Sigmoid colon (tissue), 7 donors: ENCODE measurements around the gene TMEM44. TPM values are rescaled to one million over a fixed set of nuclear protein-coding genes. Genes with fewer than 3 reads are reported as not detected.

Experiments
- DNase-seq: peaks from one replicate; pipeline ENCODE4 v3.0.0-alpha.2; 2019
- H3K27ac ChIP-seq, 4 donors: fragments of 200-600 bp; sonication (generic); one replicate each; pipeline ENCODE4 v1.5.1; 2016 to 2019; ENCODE audit warnings: mild to moderate bottlenecking in 1 of 4
- H3K27me3 ChIP-seq, 3 donors: fragments of 200-600 bp; sonication (generic); one replicate each; pipeline ENCODE4 v1.5.1; 2019; ENCODE audit warnings: mild to moderate bottlenecking in 1 of 3
- H3K36me3 ChIP-seq, 4 donors: fragments of 200-600 bp; sonication (generic); one replicate each; pipeline ENCODE4 v1.5.1; 2016 to 2019
- H3K4me1 ChIP-seq, 4 donors: fragments of 200-600 bp; sonication (generic); one replicate each; pipeline ENCODE4 v1.5.1; 2017 to 2019
- H3K4me3 ChIP-seq, 4 donors: fragments of 200-600 bp; sonication (generic); one replicate each; pipeline ENCODE4 v1.5.1; 2017 to 2019; ENCODE audit warnings: mild to moderate bottlenecking in 2 of 4, moderate library complexity in 1 of 4
- H3K9me3 ChIP-seq, 4 donors: fragments of 200-600 bp in 3 of 4; sonication (generic) in 3 of 4; one replicate each; pipeline versions ENCODE4 v1.5.1 to v1.6.1; 2013 to 2019
- CTCF ChIP-seq, 4 experiments: fragments of 450-650 bp in 3 of 4; fragments of 200-600 bp in 1 of 4; IDR thresholded peaks; one replicate each; pipeline ENCODE4 v1.5.1; 2016 to 2019; ENCODE audit warnings: antibody characterized with exemption in 4 of 4, mild to moderate bottlenecking in 3 of 4, moderate library complexity in 2 of 4
- EP300 ChIP-seq, 4 donors: sonication (generic); formaldehyde crosslinking; IDR thresholded peaks; one replicate each; pipeline ENCODE4 v1.6.1; 2017; ENCODE audit warnings: antibody characterized with exemption in 4 of 4
- POLR2A ChIP-seq, 2 donors: fragments of 450-650 bp; IDR thresholded peaks; one replicate each; pipeline ENCODE4 v1.6.1; 2016; ENCODE audit warnings: antibody characterized with exemption in 2 of 2, mild to moderate bottlenecking in 2 of 2, moderate library complexity in 2 of 2
- POLR2AphosphoS5 ChIP-seq, 4 donors: sonication (generic); formaldehyde crosslinking; IDR thresholded peaks; one replicate each; pipeline ENCODE4 v1.6.1; 2017; ENCODE audit warnings: antibody characterized with exemption in 4 of 4
- WGBS, 2 donors: extraction: QIAGEN DNeasy Blood & Tissue Kit; methylation state at CpG; one replicate each; pipeline ENCODE4 v1.1.7; 2013; 5-methylcytosine and 5-hydroxymethylcytosine counted together
- intact Hi-C: fragments of 100-400 bp; cut with DNase I; formaldehyde crosslinking; loops from one replicate; pipeline ENCODE4 v1.15.1; 2023
- polyA plus RNA-seq, 3 donors: library from polyadenylated mRNA; stranded (reverse); fragments of 200-250 nt; gene quantifications; one replicate each; pipeline ENCODE4 v1.2.3, GENCODE V29; 2013
- total RNA-seq, 4 donors: library from RNA; depleted of rRNA; stranded (reverse); fragments of >200 nt; gene quantifications; one replicate each; pipeline ENCODE4 v1.1.0, GENCODE V29; 2016
- donor health status: healthy with polysubstance abuse.
- donor health status: Bipolar disorder and iron deficiency.
- donor health status: healthy.

Gene TMEM44
- total and polyA plus RNA-seq, 7 donors: 2.0 to 25.8 (median 11.9) TPM

DNA sequence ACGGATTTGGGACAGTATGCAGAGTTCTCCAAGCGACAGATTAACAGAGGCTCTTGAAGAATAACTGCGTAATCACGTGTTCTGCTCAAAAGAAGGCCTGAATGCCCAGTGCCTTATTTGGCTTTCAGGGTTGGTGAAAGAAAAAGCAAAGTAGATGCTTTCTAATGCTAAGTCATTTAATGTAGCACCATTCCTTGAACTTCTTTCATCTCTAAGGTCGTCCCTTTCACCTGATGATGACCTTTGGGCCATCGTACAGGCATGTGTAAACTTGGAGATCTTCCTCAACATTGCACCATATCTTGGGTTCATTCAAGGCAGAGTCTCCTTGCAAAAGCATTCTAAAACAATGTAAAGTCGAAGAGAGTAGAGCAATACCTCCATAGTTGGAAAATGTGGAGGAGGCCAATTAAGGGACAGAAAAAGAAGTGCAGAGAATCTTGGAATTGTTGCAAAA lies 48.9 kb downstream of the TMEM44 start:
- H3K27me3 ChIP-seq: no peaks in the 10 kb centered on the region
- intact Hi-C loops: loop anchor here (2.0 kb wide), 1 partner anchor 98 kb away; the partner anchor contains the start of gene ATP13A3
- no peaks in the 10 kb centered on the region for H3K9me3 ChIP-seq
- DNase-seq: no peak
- peaks cover 0 to 13% (median 8%) of the 10 kb centered on the region in 4 donors for H3K4me1 ChIP-seq
- peak overlapping the region; percentile 91 to 93 (median 92) for H3K27ac ChIP-seq
- no peaks in the 10 kb centered on the region for H3K36me3 ChIP-seq
- peak overlapping the region; percentile 73 to 91 (median 76) for H3K4me3 ChIP-seq
- WGBS, 2 donors: 11 to 20% methylated on average over 7 of the region's 7 CpGs
- TF ChIP-seq POLR2AphosphoS5 (IDR thresholded peaks at IDR 0.05): no peak
- no peak for TF ChIP-seq POLR2A (IDR thresholded peaks at IDR 0.05)
- TF ChIP-seq CTCF (IDR thresholded peaks at IDR 0.05): no peak
- no peak for TF ChIP-seq EP300 (IDR thresholded peaks at IDR 0.05)

GRCh38 chr3:194582196-194582905 lies 50.9 kb downstream of the TMEM44 start:
- Histone ChIP-seq H3K36me3 (no peaks in the 10 kb centered on the region), H3K9me3 (no peaks in the 10 kb centered on the region), H3K27me3 (no peaks in the 10 kb centered on the region), H3K4me1 (peaks cover 0 to 13% (median 8%) of the 10 kb centered on the region in 4 donors), H3K4me3 (no peak overlapping the region), H3K27ac (no peak overlapping the region)
- intact Hi-C loops: no loop called here
- DNase-seq: no peak
- WGBS, 2 donors: 94 to 95% methylated on average over 24 of the region's 24 CpGs
- TF ChIP-seq CTCF (IDR thresholded peaks at IDR 0.05) (no peak), POLR2AphosphoS5 (IDR thresholded peaks at IDR 0.05) (no peak), EP300 (IDR thresholded peaks at IDR 0.05) (no peak), POLR2A (IDR thresholded peaks at IDR 0.05) (no peak)

DNA sequence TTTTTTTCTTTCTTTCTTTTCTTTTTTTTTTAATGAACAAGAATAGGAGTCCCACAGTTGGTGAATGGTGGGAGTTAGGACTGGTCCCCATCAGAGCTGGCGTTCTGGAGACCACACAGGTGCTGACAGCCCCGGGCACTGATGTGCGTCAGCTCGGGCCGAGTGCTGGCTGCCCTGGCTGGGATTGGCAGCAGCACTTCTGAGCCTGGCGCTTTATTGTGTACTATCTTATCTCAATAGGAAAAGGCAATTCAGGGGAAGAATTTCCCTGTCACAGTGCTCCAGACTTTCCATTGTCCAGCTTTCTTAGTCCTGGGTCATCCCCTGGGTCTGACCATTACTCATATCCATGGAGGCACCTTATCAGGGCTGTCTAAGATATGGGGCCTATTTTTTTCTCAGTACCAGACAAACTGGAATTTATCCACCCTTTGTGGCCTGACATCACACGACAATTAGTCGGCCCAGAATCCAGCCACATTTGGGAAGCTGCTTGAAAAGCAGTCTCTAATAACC lies 54.1 kb downstream of the TMEM44 start:
- intact Hi-C loops: no loop called here
- Histone ChIP-seq H3K27me3 (no peaks in the 10 kb centered on the region), H3K9me3 (no peaks in the 10 kb centered on the region), H3K4me1 (peaks cover 0 to 5% (median under 1%) of the 10 kb centered on the region in 4 donors), H3K36me3 (no peaks in the 10 kb centered on the region), H3K27ac (no peak overlapping the region), H3K4me3 (no peak overlapping the region)
- no peak for DNase-seq
- TF ChIP-seq CTCF (IDR thresholded peaks at IDR 0.05) (no peak), POLR2A (IDR thresholded peaks at IDR 0.05) (no peak), POLR2AphosphoS5 (IDR thresholded peaks at IDR 0.05) (no peak), EP300 (IDR thresholded peaks at IDR 0.05) (no peak)
- 92 to 93% methylated on average over 8 of the region's 8 CpGs for WGBS, 2 donors

DNA sequence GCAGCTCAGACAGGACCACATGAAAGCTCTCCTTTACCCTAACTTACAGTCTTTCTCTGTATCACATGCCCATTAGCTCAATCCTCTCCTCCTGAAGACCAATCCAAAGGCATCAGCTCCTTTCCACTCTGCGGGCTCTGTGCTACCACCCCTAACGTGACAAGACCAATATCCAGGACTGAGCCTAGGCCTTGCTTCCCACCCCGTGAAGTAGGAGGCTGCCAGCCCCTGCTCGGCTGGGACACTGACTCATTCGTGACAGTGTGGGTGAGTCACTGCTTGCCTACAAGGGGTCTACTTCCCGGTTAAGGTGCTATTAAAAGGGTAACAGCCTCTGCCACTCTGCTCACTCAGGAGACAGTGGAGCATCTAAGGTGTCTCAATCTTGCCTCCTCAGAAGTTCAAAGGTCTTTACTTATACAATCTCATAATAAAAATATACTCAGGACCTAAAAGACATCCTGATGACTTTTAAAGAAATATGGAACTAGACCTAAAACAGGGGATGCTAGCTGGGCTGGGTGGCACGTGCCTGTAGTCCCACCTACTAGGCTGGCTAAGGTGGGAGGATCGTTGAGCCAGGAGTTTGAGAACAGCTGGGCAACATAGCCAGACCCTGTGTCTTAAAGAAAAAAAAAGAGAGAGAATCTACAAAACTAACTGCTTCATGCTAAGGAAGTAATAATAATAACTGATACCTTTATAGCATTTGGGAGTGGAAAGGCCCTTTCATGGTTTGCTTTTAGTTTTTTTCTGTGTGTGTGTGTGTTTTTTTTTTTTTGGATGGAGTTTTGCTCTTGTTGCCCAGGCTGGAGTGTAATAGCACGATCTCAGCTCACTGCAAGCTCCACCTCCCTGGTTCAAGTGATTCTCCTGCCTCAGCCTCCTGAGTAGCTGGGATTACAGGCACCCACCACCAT lies 55.0 kb downstream of the TMEM44 start:
- no peak for DNase-seq
- intact Hi-C loops: no loop called here
- Histone ChIP-seq H3K36me3 (no peaks in the 10 kb centered on the region), H3K27me3 (peaks cover 0 to 8% (median 0%) of the 10 kb centered on the region in 3 donors), H3K4me1 (peaks cover 0 to 2% (median 0%) of the 10 kb centered on the region in 4 donors), H3K27ac (no peak overlapping the region), H3K9me3 (no peaks in the 10 kb centered on the region), H3K4me3 (no peak overlapping the region)
- 42 to 60% methylated on average over 9 of the region's 9 CpGs for WGBS, 2 donors
- TF ChIP-seq POLR2AphosphoS5 (IDR thresholded peaks at IDR 0.05): peak in 1 of 4 donors; percentile 20
- TF ChIP-seq POLR2A (IDR thresholded peaks at IDR 0.05): no peak
